ENCODE measurements around the gene GALNT13. TPM values are rescaled to one million over a fixed set of nuclear protein-coding genes. Genes with fewer than 3 reads are reported as not detected.

The GALNT13 gene
- total and polyA plus RNA-seq, 2 donors: 0.96 to 19.5 TPM

GRCh38 chr2:154182008-154182407 is 310.3 kb downstream of the GALNT13 start:
- WGBS: 92% methylated on average over 5 of the region's 5 CpGs
- DNase-seq (ENCODE audit: extremely low spot score): no peak
- Histone ChIP-seq H3K36me3 (ENCODE audit: insufficient read depth) (no peaks in the 10 kb centered on the region), H3K4me3 (ENCODE audit: low read depth, low read length) (no peak overlapping the region), H3K27ac (ENCODE audit: low read depth) (no peak overlapping the region), H3K4me1 (ENCODE audit: insufficient read depth) (no peaks in the 10 kb centered on the region)

GRCh38 chr2:154187948-154188347 is 316.2 kb downstream of the GALNT13 start:
- Histone ChIP-seq H3K36me3 (ENCODE audit: insufficient read depth) (no peaks in the 10 kb centered on the region), H3K27ac (ENCODE audit: low read depth) (no peak overlapping the region), H3K4me3 (ENCODE audit: low read depth, low read length) (no peak overlapping the region), H3K4me1 (ENCODE audit: insufficient read depth) (no peaks in the 10 kb centered on the region)
- DNase-seq (ENCODE audit: extremely low spot score): no peak
- 53% methylated on average over 2 of the region's 2 CpGs for WGBS

GRCh38 chr2:154189953-154190352 is 318.2 kb downstream of the GALNT13 start:
- Histone ChIP-seq H3K36me3 (ENCODE audit: insufficient read depth) (no peaks in the 10 kb centered on the region), H3K4me1 (ENCODE audit: insufficient read depth) (no peaks in the 10 kb centered on the region), H3K27ac (ENCODE audit: low read depth) (no peak overlapping the region), H3K4me3 (ENCODE audit: low read depth, low read length) (no peak overlapping the region)
- WGBS: 79% methylated on average over 2 of the region's 2 CpGs
- no peak for DNase-seq (ENCODE audit: extremely low spot score)

GRCh38 chr2:154193246-154193645 is 321.5 kb downstream of the GALNT13 start:
- 47% methylated on average over 2 of the region's 2 CpGs for WGBS
- no peak for DNase-seq (ENCODE audit: extremely low spot score)
- no peaks in the 10 kb centered on the region for H3K36me3 ChIP-seq (ENCODE audit: insufficient read depth)
- no peak overlapping the region for H3K27ac ChIP-seq (ENCODE audit: low read depth)
- H3K4me3 ChIP-seq (ENCODE audit: low read depth, low read length): no peak overlapping the region
- H3K4me1 ChIP-seq (ENCODE audit: insufficient read depth): no peaks in the 10 kb centered on the region

- DNase-seq (ENCODE audit: extremely low spot score): no peak
- no peaks in the 10 kb centered on the region for H3K36me3 ChIP-seq (ENCODE audit: insufficient read depth)
- no peak overlapping the region for H3K4me3 ChIP-seq (ENCODE audit: low read depth, low read length)
- no peaks in the 10 kb centered on the region for H3K4me1 ChIP-seq (ENCODE audit: insufficient read depth)
- H3K27ac ChIP-seq (ENCODE audit: low read depth): no peak overlapping the region
- 66% methylated on average over 5 of the region's 5 CpGs for WGBS
Measured at GRCh38 chr2:154194909-154195643, 323.4 kb downstream of the GALNT13 start.

GRCh38 chr2:154195644-154196195 is 324.0 kb downstream of the GALNT13 start:
- H3K4me3 ChIP-seq (ENCODE audit: low read depth, low read length): no peak overlapping the region
- DNase-seq (ENCODE audit: extremely low spot score): no peak
- H3K27ac ChIP-seq (ENCODE audit: low read depth): no peak overlapping the region
- H3K36me3 ChIP-seq (ENCODE audit: insufficient read depth): no peaks in the 10 kb centered on the region
- H3K4me1 ChIP-seq (ENCODE audit: insufficient read depth): no peaks in the 10 kb centered on the region

GRCh38 chr2:154198866-154199265 is 327.1 kb downstream of the GALNT13 start:
- 81% methylated on average over 1 of the region's 1 CpG for WGBS
- no peak for DNase-seq (ENCODE audit: extremely low spot score)
- no peak overlapping the region for H3K27ac ChIP-seq (ENCODE audit: low read depth)

GRCh38 chr2:154203206-154203605 is 331.5 kb downstream of the GALNT13 start:
- no peak for DNase-seq (ENCODE audit: extremely low spot score)
- Histone ChIP-seq H3K27ac (ENCODE audit: low read depth) (no peak overlapping the region), H3K36me3 (ENCODE audit: insufficient read depth) (no peaks in the 10 kb centered on the region), H3K4me1 (ENCODE audit: insufficient read depth) (no peaks in the 10 kb centered on the region), H3K4me3 (ENCODE audit: low read depth, low read length) (no peak overlapping the region)

More at GRCh38 chr2:154198866-154199265, 327.1 kb downstream of the GALNT13 start:
- no peaks in the 10 kb centered on the region for H3K36me3 ChIP-seq (ENCODE audit: insufficient read depth)
- no peak overlapping the region for H3K4me3 ChIP-seq (ENCODE audit: low read depth, low read length)
- H3K4me1 ChIP-seq (ENCODE audit: insufficient read depth): no peaks in the 10 kb centered on the region

- H3K36me3 ChIP-seq (ENCODE audit: insufficient read depth): no peaks in the 10 kb centered on the region
- no peak for DNase-seq (ENCODE audit: extremely low spot score)
- 91% methylated on average over 2 of the region's 2 CpGs for WGBS
- no peak overlapping the region for H3K4me3 ChIP-seq (ENCODE audit: low read depth, low read length)
- H3K27ac ChIP-seq (ENCODE audit: low read depth): no peak overlapping the region
- H3K4me1 ChIP-seq (ENCODE audit: insufficient read depth): no peaks in the 10 kb centered on the region
Measured at GRCh38 chr2:154203902-154204301, 332.2 kb downstream of the GALNT13 start.

GRCh38 chr2:154207288-154208047 is 335.7 kb downstream of the GALNT13 start:
- H3K4me1 ChIP-seq (ENCODE audit: insufficient read depth): no peaks in the 10 kb centered on the region
- no peaks in the 10 kb centered on the region for H3K36me3 ChIP-seq (ENCODE audit: insufficient read depth)
- no peak for DNase-seq (ENCODE audit: extremely low spot score)
- H3K27ac ChIP-seq (ENCODE audit: low read depth): no peak overlapping the region
- no peak overlapping the region for H3K4me3 ChIP-seq (ENCODE audit: low read depth, low read length)
- 79% methylated on average over 2 of the region's 2 CpGs for WGBS

GRCh38 chr2:154223726-154224125 is 352.0 kb downstream of the GALNT13 start:
- DNase-seq (ENCODE audit: extremely low spot score): no peak
- H3K4me3 ChIP-seq (ENCODE audit: low read depth, low read length): no peak overlapping the region
- H3K36me3 ChIP-seq (ENCODE audit: insufficient read depth): no peaks in the 10 kb centered on the region
- no peak overlapping the region for H3K27ac ChIP-seq (ENCODE audit: low read depth)
- H3K4me1 ChIP-seq (ENCODE audit: insufficient read depth): no peaks in the 10 kb centered on the region
- WGBS: 93% methylated on average over 1 of the region's 1 CpG

GRCh38 chr2:154226931-154227330 is 355.2 kb downstream of the GALNT13 start:
- no peak overlapping the region for H3K4me3 ChIP-seq (ENCODE audit: low read depth, low read length)
- WGBS: 76% methylated on average over 2 of the region's 2 CpGs

GRCh38 chr2:154228566-154229280 is 357.0 kb downstream of the GALNT13 start:
- 81% methylated on average over 3 of the region's 3 CpGs for WGBS
- H3K36me3 ChIP-seq (ENCODE audit: insufficient read depth): no peaks in the 10 kb centered on the region
- DNase-seq (ENCODE audit: extremely low spot score): no peak

More at GRCh38 chr2:154226931-154227330, 355.2 kb downstream of the GALNT13 start:
- DNase-seq (ENCODE audit: extremely low spot score): no peak
- Histone ChIP-seq H3K27ac (ENCODE audit: low read depth) (no peak overlapping the region), H3K4me1 (ENCODE audit: insufficient read depth) (no peaks in the 10 kb centered on the region), H3K36me3 (ENCODE audit: insufficient read depth) (no peaks in the 10 kb centered on the region)

More at GRCh38 chr2:154228566-154229280, 357.0 kb downstream of the GALNT13 start:
- no peak overlapping the region for H3K4me3 ChIP-seq (ENCODE audit: low read depth, low read length)
- H3K4me1 ChIP-seq (ENCODE audit: insufficient read depth): no peaks in the 10 kb centered on the region
- no peak overlapping the region for H3K27ac ChIP-seq (ENCODE audit: low read depth)
